GM19395 (cell line): Measurements from ENCODE around the gene SYNE1.
"Not testable (repeated sequence)": the region's sequence is repeated elsewhere in the genome, so short reads cannot be mapped to it uniquely, and the experiment has no call there.

ENCODE experiments used
- ATAC-seq: cut with Tn5 transposase; IDR thresholded peaks from one replicate; pipeline ENCODE4 v1.9.1; 2021; ENCODE audit warnings: mild to moderate bottlenecking, moderate library complexity; ENCODE audit not compliant: unreplicated experiment

The SYNE1 gene

GRCh38 chr6:152631376-152631775 is 5.8 kb downstream of the SYNE1 start:
- no peak for ATAC-seq

GRCh38 chr6:152630832-152631231 is 6.3 kb downstream of the SYNE1 start:
- ATAC-seq = no peak

- ATAC-seq = no peak
These were observed 11.9 kb downstream of the SYNE1 start for GRCh38 chr6:152625213-152625612.

DNA sequence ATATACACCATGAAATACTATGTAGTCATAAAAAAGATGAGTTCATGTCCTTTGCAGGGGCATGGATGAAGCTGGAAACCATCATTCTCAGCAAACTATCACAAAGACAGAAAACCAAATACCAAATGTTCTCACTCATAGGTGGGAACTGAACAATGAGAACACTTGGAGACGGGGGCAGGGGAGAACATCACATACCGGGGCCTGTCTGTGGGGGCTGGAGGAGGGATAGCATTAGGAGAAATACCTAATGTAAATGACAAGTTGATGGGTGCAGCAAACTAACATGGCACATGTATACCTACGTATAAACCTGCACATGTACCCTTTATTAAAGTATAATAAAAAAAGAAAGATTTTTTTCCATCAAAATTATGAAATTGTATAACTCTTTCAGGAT is 22.4 kb downstream of the SYNE1 start:
- ATAC-seq = not testable (repeated sequence)

GRCh38 chr6:152609125-152609670 is 28.0 kb downstream of the SYNE1 start:
- ATAC-seq = no peak

DNA sequence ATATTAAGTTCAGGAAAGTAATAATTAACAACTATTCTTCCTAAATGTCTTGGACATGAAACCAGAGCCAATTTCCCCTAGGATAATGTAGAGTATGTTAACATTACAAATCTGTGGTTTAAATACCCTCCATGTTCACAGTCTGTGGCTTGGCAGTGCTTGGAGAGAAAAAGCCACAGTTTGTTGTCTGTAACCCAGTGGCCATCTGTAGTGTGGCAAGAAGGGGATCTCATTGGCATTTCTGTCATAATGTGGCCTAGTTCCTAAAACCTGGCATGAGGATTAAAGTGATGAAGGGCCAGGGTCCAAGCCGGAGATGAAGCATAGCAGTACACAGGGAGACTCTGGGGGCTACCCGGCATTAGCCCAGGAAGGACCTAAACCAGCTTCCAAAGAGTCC is 31.2 kb downstream of the SYNE1 start:
- no peak for ATAC-seq

DNA sequence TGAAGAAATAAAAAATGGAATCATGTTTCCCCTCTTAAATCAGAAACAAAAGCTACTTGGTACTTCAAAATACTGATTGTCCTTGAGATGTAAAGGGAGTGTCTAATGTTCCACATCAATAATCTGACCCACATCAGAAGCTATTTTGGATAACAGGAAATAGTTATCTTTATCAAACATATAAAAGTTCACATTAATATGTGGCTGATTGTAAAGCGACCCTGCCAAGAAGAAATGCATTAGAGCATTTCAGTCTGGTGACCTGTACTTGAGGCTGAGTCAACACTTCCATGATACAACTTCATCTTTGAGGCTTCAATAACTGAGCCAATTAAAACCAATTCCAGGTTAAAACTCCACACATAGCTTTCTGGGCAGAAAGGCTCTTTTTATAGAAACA is 31.8 kb downstream of the SYNE1 start:
- ATAC-seq = no peak

- no peak for ATAC-seq
These were observed 33.3 kb downstream of the SYNE1 start for GRCh38 chr6:152603911-152604310.

GRCh38 chr6:152600022-152600421 is 37.1 kb downstream of the SYNE1 start:
- no peak for ATAC-seq

DNA sequence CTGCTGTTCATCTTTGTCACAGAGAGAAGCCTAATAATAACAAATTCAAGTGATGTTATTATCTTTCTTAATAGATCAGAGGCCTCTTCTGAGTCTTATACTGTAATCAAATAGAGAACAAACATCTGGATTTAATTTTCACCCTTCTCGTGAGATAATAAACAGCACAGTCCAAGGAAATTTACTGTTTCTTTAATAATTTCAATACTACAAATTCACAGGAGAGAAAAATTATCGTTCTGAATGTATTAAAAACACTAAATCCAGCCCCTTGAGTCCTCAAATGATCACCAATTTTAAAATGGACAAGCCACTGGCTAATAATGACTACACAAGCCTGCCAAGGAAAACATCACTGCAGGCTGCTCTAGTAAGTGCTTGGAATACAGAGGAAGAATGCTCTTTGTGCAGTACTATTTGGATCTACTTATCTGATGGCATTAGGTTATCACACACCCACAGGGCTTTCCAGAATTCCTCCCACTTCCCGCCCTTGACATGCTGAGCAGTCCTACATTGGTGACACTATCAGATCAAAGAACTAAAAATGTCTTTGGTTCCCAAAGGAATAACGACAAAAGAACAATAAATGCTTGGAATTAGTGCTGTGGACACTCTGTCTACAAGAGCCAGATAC is 38.1 kb downstream of the SYNE1 start:
- no peak for ATAC-seq

GRCh38 chr6:152598421-152598820 is 38.7 kb downstream of the SYNE1 start:
- ATAC-seq = no peak

- no peak for ATAC-seq
These were observed 40.4 kb downstream of the SYNE1 start for GRCh38 chr6:152596726-152597125.

GRCh38 chr6:152595499-152595898 is 41.7 kb downstream of the SYNE1 start:
- no peak for ATAC-seq

- ATAC-seq = no peak
These were observed 42.5 kb downstream of the SYNE1 start for GRCh38 chr6:152594701-152595100.

- ATAC-seq = no peak
These were observed 48.7 kb downstream of the SYNE1 start for GRCh38 chr6:152588456-152588855.

DNA sequence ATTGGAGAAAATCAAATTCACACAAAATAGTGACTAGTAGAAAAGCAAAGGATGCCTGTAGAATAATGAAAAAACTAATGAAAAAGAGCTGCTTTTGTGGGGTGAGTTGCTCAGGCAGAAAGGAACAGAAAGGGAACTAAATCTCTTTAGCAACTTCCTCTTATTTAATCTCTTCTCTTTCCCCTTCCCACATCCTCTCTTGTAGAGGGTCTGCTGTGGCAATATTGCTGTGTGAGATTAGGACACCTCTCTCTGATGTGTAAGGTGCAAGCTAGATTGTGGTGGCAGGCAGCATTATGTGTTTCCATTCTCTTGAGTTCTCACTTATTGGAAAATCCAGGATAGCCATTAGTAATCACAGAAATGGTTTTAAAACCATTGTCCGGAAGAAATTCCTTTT is 49.7 kb downstream of the SYNE1 start:
- no peak for ATAC-seq

DNA sequence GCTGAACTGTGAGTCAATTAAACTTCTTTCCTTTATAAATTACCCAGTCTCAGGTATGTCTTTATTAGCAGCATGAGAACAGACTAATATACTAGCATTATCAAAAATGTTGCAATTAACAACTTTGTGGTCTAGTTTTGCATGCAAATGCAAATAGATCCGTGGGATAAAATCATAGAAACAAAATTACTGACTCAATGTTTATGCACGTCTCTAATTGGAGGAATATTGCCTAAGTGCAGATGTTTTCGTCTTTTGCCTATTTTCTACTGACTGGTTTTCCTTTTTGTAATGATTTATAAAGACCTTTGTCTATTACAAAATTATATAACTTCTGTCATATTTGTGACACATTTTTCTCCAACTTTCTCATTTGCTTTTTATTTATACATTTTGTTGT is 51.9 kb downstream of the SYNE1 start:
- no peak for ATAC-seq

DNA sequence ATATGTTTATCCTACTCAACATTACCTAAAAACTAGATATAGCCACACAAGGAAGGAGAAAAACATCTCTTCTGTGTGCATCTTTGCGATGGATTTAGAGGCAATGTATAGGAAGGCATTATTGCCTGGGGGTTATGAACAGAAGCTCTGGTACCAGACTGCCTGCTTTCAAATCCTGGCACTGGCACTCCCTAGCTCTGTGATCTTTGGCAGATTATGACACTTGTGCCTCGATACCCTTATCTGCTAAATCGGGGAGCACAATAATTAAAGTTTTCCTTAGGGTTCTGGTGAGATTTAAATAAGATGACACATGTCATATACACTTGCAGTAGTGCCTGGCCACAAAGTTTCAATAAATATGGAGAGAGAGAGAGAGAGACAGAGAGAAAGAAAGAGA is 53.3 kb downstream of the SYNE1 start:
- ATAC-seq = no peak

- no peak for ATAC-seq
These were observed 60.6 kb downstream of the SYNE1 start for GRCh38 chr6:152576525-152576924.

DNA sequence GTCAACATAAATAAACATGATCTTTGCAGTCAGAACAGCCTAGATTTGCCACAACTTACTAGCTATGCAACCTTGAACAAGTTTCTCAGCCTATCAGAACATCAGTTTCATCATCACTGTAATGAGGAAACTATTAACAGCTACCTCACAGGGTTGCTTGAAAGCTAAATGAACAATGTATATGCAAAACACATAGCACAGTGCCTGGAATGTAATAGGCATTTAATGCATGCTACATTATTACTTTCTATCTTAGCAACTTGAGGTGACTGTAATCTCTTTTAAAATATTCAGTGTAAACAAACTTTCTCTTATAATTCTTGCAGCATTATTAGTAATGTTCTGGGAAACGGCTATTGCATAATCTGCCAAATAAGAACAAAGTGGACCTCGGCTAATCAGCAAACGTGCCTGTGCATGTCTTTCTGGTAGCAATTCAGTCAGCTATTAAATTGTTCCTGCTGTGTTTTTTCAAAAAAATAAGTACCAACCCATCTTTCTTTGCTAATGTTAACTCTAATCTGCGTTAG is 61.5 kb downstream of the SYNE1 start:
- ATAC-seq = no peak

GRCh38 chr6:152575161-152575560 is 62.0 kb downstream of the SYNE1 start:
- ATAC-seq = no peak

DNA sequence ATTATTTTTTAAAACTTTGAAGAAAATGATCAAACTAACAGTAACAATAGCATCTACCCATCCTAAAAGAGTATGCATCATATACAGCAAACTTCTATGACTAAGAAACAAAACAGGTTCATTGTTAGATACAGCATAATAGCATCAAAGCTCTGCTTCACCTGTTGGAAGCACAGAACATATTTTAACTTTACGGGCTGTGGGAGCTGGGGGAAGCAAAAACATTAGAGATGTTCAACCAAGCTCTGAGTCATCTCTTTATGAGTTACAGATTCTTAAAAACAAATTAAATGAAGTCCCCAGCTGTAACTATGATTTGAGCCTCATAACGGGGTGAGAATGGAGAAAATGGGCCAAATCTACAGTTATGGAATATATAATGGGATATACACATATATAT is 63.4 kb downstream of the SYNE1 start:
- no peak for ATAC-seq
